Measurements from ENCODE around the gene STOM.

DNA sequence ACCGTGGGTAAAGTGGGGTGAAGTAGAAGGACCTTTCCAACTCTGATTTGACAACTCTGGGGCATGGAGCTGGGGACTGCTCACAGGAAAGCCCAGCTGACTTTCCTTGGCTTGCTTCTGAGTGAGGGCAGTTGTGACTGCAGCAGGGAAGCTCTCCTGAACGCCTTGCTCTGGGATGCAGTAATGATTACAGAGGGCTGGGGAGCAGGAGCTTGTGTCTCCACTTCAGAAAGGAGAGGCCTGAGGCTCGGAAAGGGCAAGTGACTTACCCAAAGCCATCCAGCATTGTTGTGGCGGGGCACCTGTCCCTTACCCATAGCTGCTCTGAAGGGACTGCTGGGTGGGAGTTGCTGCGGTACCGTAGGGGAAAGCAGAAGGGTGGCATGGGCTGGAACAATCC lies 60.9 kb downstream of the STOM start:
- TF ChIP-seq EP300 (IDR thresholded peaks at IDR 0.05; ENCODE audit: borderline replicate concordance in 1 of 2, low read depth in 1 of 2, low read length in 1 of 2) (no peak), PBX3 (IDR thresholded peaks at IDR 0.05) (no peak), TAF1 (IDR thresholded peaks at IDR 0.05; ENCODE audit: borderline replicate concordance, low read depth, low read length) (no peak)
